ENCODE measurements around the gene APRT. TPM values are rescaled to one million over a fixed set of nuclear protein-coding genes. Genes with fewer than 3 reads are reported as not detected.
A peak's percentile ranks its signal among the peaks of the same experiment; 100 is the strongest.
"Not testable (repeated sequence)": the region's sequence is repeated elsewhere in the genome, so short reads cannot be mapped to it uniquely, and the experiment has no call there.

Gene APRT
- total RNA-seq, 2 experiments from 2014 or later: 153 to 154 TPM

GRCh38 chr16:88773812-88774291 lies 37.9 kb downstream of the APRT start:
- no peaks in the 10 kb centered on the region for H3K36me3 Mint-ChIP-seq (ENCODE audit: low read depth)
- peaks cover 12% of the 10 kb centered on the region for H3K4me1 Mint-ChIP-seq (ENCODE audit: low read depth)
- Histone ChIP-seq H3K9me3 (ENCODE audit: control insufficient read depth in 1 of 2, insufficient read depth in 1 of 2, low read length in 2 of 2) (no peaks in the 10 kb centered on the region), H3K27ac (ENCODE audit: low read depth in 1 of 2, low read length in 2 of 2) (no peak overlapping the region), H3K36me3 (ENCODE audit: insufficient read depth, low read length) (peaks cover 31% of the 10 kb centered on the region), H3K4me3 (ENCODE audit: low read length) (no peak overlapping the region), H3K27me3 (ENCODE audit: control insufficient read depth in 1 of 2, insufficient read depth in 2 of 2, low read length in 2 of 2) (no peaks in the 10 kb centered on the region), H3K4me1 (ENCODE audit: insufficient read depth, low read length) (peaks cover 76% of the 10 kb centered on the region)
- TF ChIP-seq CTCF (IDR thresholded peaks at IDR 0.05): no peak
- H3K27ac Mint-ChIP-seq: no peak overlapping the region
- ChIA-PET POLR2A (interaction anchor here (0.8 to 1.6 kb wide), 2 partner anchors 8 to 28 kb away, joined by 3 to 4 read pairs; no protein-coding TSS in a partner anchor), CTCF (no interaction called here)
- H3K27me3 Mint-ChIP-seq: no peaks in the 10 kb centered on the region
- intact Hi-C loops (cut with DNase I, micrococcal nuclease): no loop called here
- DNase-seq (peak in 2 of 14 experiments; percentile 22 to 47), ATAC-seq (ENCODE audit: poor library complexity) (no peak)
- H3K9me3 Mint-ChIP-seq: no peaks in the 10 kb centered on the region
- no peak overlapping the region for H3K4me3 Mint-ChIP-seq

GRCh38 chr16:88772871-88773811 lies 38.6 kb downstream of the APRT start:
- Histone ChIP-seq H3K9me3 (ENCODE audit: control insufficient read depth in 1 of 2, insufficient read depth in 1 of 2, low read length in 2 of 2) (no peaks in the 10 kb centered on the region), H3K4me3 (ENCODE audit: low read length) (no peak overlapping the region), H3K27ac (ENCODE audit: low read depth in 1 of 2, low read length in 2 of 2) (no peak overlapping the region), H3K27me3 (ENCODE audit: control insufficient read depth in 1 of 2, insufficient read depth in 2 of 2, low read length in 2 of 2) (no peaks in the 10 kb centered on the region), H3K36me3 (ENCODE audit: insufficient read depth, low read length) (peaks cover 27% of the 10 kb centered on the region), H3K4me1 (ENCODE audit: insufficient read depth, low read length) (peaks cover 76% of the 10 kb centered on the region)
- ChIA-PET POLR2A (interaction anchor here (1.6 kb wide), 1 partner anchor 9 kb away, joined by 4 read pairs; no protein-coding TSS in a partner anchor), CTCF (no interaction called here)
- no peak overlapping the region for H3K27ac Mint-ChIP-seq
- no peak for DNase-seq
- H3K27me3 Mint-ChIP-seq: no peaks in the 10 kb centered on the region
- H3K9me3 Mint-ChIP-seq: no peaks in the 10 kb centered on the region
- TF ChIP-seq CTCF (IDR thresholded peaks at IDR 0.05): no peak
- H3K4me3 Mint-ChIP-seq: no peak overlapping the region
- H3K36me3 Mint-ChIP-seq (ENCODE audit: low read depth): no peaks in the 10 kb centered on the region
- intact Hi-C loops (cut with DNase I, micrococcal nuclease): no loop called here
- H3K4me1 Mint-ChIP-seq (ENCODE audit: low read depth): peaks cover 8% of the 10 kb centered on the region
- no peak for ATAC-seq (ENCODE audit: poor library complexity)

- H3K27ac ChIP-seq (ENCODE audit: low read depth in 1 of 2, low read length in 2 of 2): not testable (repeated sequence)
- POLR2A ChIA-PET: interaction anchor here (1.7 kb wide), 1 partner anchor 12 kb away, joined by 7 read pairs; no protein-coding TSS in a partner anchor
Observed at GRCh38 chr16:88771781-88772180, 39.9 kb downstream of the APRT start.

More at GRCh38 chr16:88771781-88772180, 39.9 kb downstream of the APRT start:
- peaks cover 20% of the 10 kb centered on the region for H3K36me3 ChIP-seq (ENCODE audit: insufficient read depth, low read length)
- DNase-seq; H3K27me3 Mint-ChIP-seq; H3K4me3 ChIP-seq (ENCODE audit: low read length); H3K4me3 Mint-ChIP-seq; CTCF ChIA-PET; ATAC-seq (ENCODE audit: poor library complexity); H3K27me3 ChIP-seq (ENCODE audit: control insufficient read depth in 1 of 2, insufficient read depth in 2 of 2, low read length in 2 of 2); H3K36me3 Mint-ChIP-seq (ENCODE audit: low read depth); H3K9me3 ChIP-seq (ENCODE audit: control insufficient read depth in 1 of 2, insufficient read depth in 1 of 2, low read length in 2 of 2); intact Hi-C loops (cut with DNase I, micrococcal nuclease); H3K27ac Mint-ChIP-seq; H3K9me3 Mint-ChIP-seq: not testable (repeated sequence)
- H3K4me1 ChIP-seq (ENCODE audit: insufficient read depth, low read length): peaks cover 83% of the 10 kb centered on the region
- H3K4me1 Mint-ChIP-seq (ENCODE audit: low read depth): peaks cover 15% of the 10 kb centered on the region
